Airway epithelial cell (primary cell): ENCODE measurements around the gene GCA. TPM values are rescaled to one million over a fixed set of nuclear protein-coding genes. Genes with fewer than 3 reads are reported as not detected.

Experiments
- total RNA-seq: library from RNA; depleted of rRNA; stranded (reverse); fragments of >200 nt; gene quantifications from 2 replicates; pipeline ENCODE4 v1.2.3, GENCODE V29; 2015

The GCA gene
- 7.1 TPM in 2 replicates for total RNA-seq

GRCh38 chr2:162343824-162344616, at the start of gene GCA:
Gene GCA (plus strand): TSS chr2:162344132. CDS start chr2:162344249, 117 bp downstream.

DNA sequence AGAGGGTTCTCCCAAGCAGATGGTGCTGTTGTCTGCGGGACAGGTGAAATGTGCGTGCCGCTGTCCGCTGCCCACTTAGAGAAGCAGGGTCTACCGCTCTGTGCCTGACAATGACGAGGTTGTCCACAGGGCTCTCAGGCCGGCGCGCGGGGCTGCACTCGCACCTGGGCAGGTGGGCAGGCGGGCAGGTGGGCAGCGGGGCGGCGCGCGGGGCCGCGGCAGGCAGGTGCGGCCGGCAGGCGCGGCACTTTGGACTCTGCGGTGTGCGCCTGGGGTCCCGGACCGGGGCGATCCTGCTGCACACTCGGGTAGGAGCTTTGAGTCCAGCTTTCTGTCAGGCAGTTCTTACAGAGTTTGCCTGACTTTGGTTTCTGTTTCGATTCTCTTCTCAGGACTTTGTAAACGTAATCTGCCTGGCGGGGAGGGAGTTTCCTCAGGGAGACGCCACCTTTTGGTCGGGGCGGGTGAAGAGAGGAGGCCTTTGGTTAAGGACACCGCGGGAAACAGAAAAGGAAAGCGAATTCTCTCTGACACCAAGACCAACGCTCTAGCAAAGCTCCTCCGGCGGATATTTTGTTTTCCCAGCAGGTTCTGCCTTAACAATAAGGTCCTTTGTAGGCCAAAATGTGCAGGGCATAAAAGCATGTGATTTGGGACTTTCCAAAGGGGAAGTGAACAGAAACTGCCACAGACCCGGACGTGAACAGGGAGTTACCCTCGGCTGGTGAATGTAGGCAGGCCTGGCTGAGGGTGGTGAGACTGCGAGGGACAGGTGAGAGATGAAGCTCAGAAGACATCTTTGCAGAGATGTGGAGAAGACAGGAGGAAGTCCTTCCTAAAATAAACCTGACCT, 25.4 kb upstream of the GCA start, which contains the start of gene IFIH1:
IFIH1 (minus strand) TSS at position 357 of the 853 bp plus-strand sequence. CDS start 377 bp downstream, outside the sequence.

Other genes with a start within 250 kb of the GCA start
- gene GCG, start 191.9 kb upstream of the GCA start, total RNA-seq = not detected in 2 replicates
- 3.2 and 4.3 TPM in 2 replicates for gene FAP, start 100.7 kb upstream of the GCA start, total RNA-seq
- gene IFIH1, start 25.4 kb upstream of the GCA start, total RNA-seq = 5.2 and 8.0 TPM in 2 replicates